ENCODE results near the gene SLC23A2.
"Not testable (repeated sequence)": the region's sequence is repeated elsewhere in the genome, so short reads cannot be mapped to it uniquely, and the experiment has no call there.

SLC23A2 gene

GRCh38 chr20:4871486-4871885 is 129.8 kb downstream of the SLC23A2 start:
- DNase-seq: no peak

- DNase-seq: no peak
These were observed 130.4 kb downstream of the SLC23A2 start for GRCh38 chr20:4870906-4871305.

DNA sequence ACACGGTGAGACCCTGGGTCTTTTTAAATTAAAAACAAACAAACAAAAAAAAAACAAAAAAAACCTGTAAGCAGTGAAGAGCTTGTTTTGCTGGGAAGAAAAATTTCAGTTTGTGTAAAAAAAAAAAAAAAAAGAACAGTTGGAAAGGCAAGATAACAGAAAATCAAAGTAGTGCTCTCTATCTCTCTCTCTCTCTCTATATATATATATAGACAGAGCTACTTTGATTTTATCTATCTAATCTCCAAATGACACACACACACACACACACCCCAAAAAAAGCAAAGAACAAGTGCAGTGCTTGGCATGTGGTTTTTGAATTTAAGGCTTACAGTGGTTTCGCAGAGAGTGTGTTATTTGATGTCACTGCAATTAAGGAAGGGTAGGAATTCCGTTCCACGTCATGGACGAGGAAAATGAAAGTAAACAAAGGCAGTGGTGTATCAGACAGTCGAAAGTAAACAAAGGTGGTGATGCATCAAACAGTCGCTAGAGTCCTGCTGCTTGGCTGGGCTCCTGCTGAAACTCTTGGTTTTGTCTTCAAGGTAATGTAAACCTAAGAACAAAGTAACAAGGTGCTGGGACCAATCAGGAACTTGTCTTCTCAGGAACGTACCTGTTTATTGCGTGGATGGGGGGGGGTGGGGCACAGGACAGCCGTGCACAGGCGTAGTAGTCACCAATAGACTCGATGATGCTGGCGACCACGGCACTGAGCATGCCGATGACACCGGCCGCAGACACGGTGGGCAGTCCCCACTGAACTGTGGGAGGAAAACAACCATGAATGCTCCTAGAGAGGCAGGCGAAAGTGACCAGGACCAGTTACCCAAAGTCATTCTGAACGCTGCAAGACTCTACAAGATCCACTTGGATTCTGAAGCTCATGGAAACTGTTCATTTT is 131.8 kb downstream of the SLC23A2 start:
- no peak for DNase-seq

GRCh38 chr20:4867051-4867450 is 134.3 kb downstream of the SLC23A2 start:
- no peak for DNase-seq

- no peak for DNase-seq
These were observed 134.9 kb downstream of the SLC23A2 start for GRCh38 chr20:4866429-4866828.

GRCh38 chr20:4864311-4864752 is 137.0 kb downstream of the SLC23A2 start:
- no peak for DNase-seq

DNA sequence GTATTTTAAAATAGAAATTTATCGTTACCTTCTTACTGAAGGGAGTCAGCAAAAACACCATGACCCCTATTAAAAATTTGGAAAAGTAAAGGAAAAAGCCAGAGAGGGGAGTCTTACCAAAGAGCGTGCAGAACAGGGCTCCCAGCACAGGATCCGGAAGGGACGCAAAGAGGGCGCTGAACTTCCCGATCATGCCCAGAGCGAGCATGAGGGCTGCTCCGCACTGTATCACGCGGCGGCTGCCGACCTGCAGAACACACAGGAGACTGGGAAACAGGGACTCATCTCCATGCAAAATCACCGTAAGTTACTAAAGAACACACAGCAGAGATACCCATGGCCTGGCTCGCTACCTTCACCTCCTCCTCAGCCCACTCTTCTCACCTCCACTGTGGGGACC is 138.6 kb downstream of the SLC23A2 start:
- DNase-seq: no peak

- no peak for DNase-seq
These were observed 139.3 kb downstream of the SLC23A2 start for GRCh38 chr20:4861961-4862360.

DNA sequence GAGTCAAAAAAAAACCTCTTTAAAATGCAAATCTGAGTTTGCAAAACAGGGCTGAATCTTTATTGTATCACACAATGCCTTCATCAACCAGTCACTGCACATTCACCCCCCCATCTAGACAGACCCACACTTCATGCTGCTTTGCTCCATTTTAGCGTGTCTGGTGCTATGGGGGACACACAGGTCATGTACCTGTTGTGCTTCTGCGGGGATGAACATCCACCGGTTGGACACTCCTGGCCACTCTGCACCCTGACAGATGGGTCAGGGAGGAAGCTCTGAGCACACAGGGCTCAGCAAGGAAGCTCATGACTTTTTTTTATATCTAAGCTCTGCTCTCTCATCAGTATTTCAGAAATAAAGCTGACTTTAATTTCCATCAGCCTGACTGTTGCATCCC is 143.3 kb downstream of the SLC23A2 start:
- no peak for DNase-seq

DNA sequence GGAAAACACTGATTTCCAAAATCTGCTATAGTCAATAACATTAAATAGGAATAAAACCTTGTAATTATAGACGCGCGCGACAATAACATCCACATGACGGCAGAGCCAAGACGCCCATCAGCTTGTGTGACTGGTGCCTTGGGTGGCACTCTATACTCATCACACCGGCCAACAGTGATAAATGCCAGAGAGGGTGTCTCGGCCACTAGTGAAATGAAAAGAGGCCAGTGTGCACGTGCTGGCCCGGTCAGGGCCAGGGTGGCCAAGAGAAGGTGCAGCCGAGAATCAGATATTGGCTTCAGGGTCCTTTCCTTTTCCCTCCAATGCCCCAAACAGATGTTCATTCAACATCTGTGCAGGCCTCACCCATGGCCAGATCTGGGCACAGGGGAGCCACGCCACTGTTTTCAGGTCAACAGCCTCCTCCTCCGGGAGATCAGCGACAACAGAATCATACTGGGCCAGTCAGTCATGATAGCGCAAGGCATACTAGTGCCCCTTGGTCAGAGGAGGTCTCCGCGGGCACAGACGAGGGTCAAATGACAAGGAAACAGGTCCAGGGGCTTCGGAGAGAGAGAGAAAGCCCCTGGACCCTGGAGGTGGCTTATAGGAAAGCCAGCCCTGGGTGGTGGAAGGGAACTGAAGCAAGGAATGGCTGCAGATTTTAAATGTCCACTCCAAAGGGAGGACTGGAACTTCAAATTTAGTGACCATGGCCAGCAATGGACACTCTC is 145.1 kb downstream of the SLC23A2 start:
- no peak for DNase-seq

- DNase-seq: no peak
These were observed 145.8 kb downstream of the SLC23A2 start for GRCh38 chr20:4855555-4855954.

GRCh38 chr20:4855097-4855496 is 146.2 kb downstream of the SLC23A2 start:
- no peak for DNase-seq

GRCh38 chr20:4854561-4854901 is 146.8 kb downstream of the SLC23A2 start:
- DNase-seq: no peak

GRCh38 chr20:4853757-4854560 is 147.4 kb downstream of the SLC23A2 start:
- no peak for DNase-seq

GRCh38 chr20:4853004-4853403 is 148.3 kb downstream of the SLC23A2 start:
- no peak for DNase-seq

DNA sequence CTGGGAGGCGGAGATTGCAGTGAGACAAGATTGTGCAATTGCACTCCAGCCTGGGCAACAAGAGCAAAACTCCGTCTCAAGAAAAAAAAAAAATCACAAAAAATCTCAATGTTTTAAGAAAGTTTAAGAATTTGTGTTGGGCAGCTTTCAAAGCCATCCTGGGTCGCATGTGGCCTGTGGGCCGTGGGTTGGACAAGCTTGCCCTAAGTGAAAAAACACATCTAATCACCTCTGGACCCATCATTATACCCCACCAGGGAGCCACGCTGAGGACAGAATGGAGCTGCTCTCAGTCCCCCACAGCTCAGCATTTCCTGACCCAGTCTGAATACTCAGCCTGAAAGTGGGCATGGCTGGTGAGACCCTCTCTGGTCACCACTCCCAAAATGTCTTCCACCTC is 150.3 kb downstream of the SLC23A2 start:
- no peak for DNase-seq

GRCh38 chr20:4848829-4849228 is 152.5 kb downstream of the SLC23A2 start:
- not testable (repeated sequence) for DNase-seq

- DNase-seq: no peak
These were observed 153.3 kb downstream of the SLC23A2 start for GRCh38 chr20:4848041-4848440.

GRCh38 chr20:4846821-4847220 is 154.5 kb downstream of the SLC23A2 start:
- DNase-seq: no peak

DNA sequence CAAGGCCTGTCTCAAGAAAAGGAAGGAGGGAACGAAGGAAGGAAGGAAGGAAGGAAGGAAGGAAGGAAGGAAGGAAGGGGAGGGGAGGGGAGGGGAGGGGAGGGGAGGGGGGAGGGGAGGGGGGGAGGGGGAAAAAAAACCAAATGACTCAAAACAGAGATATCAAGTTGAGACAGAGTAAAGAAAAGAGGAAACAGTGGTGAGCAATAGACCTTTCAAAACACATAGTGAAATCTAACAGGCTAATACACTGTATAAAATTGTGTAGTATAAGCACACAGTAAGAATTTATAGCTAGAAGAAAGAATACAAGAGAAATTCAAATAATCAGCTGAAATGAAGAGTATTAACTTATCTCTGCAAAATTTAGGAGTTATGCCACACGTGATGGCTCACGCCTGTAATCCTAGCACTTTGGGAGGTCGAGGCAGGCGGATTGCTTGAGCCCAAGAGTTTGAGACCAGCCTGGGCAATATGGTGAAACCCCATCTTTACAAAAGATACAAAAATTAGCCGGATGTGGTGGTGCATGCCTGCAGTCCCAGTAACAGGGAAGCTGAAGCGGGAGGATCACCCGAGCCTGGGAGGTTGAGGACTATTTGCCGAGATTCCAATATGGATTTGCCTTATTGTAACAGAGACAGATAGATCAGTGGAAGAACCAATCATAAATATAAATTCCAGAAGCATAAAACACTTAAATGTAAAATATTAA is 156.4 kb downstream of the SLC23A2 start:
- DNase-seq: no peak

GRCh38 chr20:4844325-4844724 is 157.0 kb downstream of the SLC23A2 start:
- DNase-seq: no peak

- no peak for DNase-seq
These were observed 160.5 kb downstream of the SLC23A2 start for GRCh38 chr20:4840801-4841200.

DNA sequence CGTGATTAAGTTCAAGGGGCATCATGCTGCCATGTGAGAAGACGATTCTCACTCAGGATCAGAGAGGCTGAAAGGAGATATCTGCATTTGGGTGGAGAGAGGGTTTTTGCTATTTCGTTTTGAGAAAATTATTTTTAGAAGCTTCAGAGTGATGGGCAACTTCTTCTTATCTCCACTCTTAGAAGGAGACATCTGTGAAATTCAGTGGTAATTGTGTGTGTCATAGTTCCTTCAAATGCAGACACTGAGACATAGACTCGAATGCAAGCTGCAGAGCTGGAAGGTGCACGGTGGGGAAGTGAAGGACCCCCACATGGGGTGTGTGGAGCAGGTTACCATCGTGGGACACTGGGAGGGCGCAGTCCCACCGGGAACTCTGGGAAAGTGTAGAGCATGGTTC is 162.8 kb downstream of the SLC23A2 start:
- no peak for DNase-seq
